GM23248 (cell line): ENCODE measurements around the gene HIPK2. TPM values are rescaled to one million over a fixed set of nuclear protein-coding genes. Genes with fewer than 3 reads are reported as not detected.

Source experiments
- DNase-seq: peaks from one replicate; pipeline ENCODE4 v3.0.0-alpha.2; 2015
- H2AFZ ChIP-seq: fragments of 200-600 bp; sonication (generic); 2 replicates; pipeline ENCODE4 v1.6.1; 2016; ENCODE audit warnings: antibody characterized with exemption
- H3F3A ChIP-seq: fragments of 200-600 bp; sonication (generic); 2 replicates; pipeline ENCODE4 v1.6.1; 2016; ENCODE audit warnings: mild to moderate bottlenecking, antibody characterized with exemption, mixed run types; ENCODE audit not compliant: insufficient read depth
- H3K27ac ChIP-seq: fragments of 200-600 bp; sonication (generic); 2 replicates; pipeline ENCODE4 v1.5.1; 2016; ENCODE audit warnings: mild to moderate bottlenecking
- H3K27me3 ChIP-seq: fragments of 200-600 bp; sonication (generic); replicated peaks from 2 replicates; pipeline ENCODE4 v1.6.1; 2016; ENCODE audit warnings: mild to moderate bottlenecking; ENCODE audit not compliant: insufficient read depth
- H3K36me3 ChIP-seq: fragments of 200-600 bp; sonication (generic); 2 replicates; pipeline ENCODE4 v1.6.1; 2016; ENCODE audit warnings: low read depth, mild to moderate bottlenecking
- H3K4me1 ChIP-seq: fragments of 200-600 bp; sonication (generic); 2 replicates; pipeline ENCODE4 v1.6.1; 2016; ENCODE audit warnings: mild to moderate bottlenecking; ENCODE audit not compliant: insufficient read depth
- H3K4me2 ChIP-seq: fragments of 200-600 bp; sonication (generic); one replicate; pipeline ENCODE4 v1.6.1; 2016; ENCODE audit warnings: mild to moderate bottlenecking; ENCODE audit not compliant: unreplicated experiment
- H3K4me3 ChIP-seq: fragments of 200-600 bp; sonication (generic); 2 replicates; pipeline ENCODE4 v1.5.1; 2016; ENCODE audit warnings: mild to moderate bottlenecking
- H3K79me2 ChIP-seq: fragments of 200-600 bp; sonication (generic); 2 replicates; pipeline ENCODE4 v1.6.1; 2016; ENCODE audit warnings: mild to moderate bottlenecking; ENCODE audit not compliant: insufficient read depth
- H3K9ac ChIP-seq: fragments of 200-600 bp; sonication (generic); 2 replicates; pipeline ENCODE4 v1.6.1; 2016; ENCODE audit warnings: mild to moderate bottlenecking
- H3K9me2 ChIP-seq: fragments of 200-600 bp; sonication (generic); 2 replicates; pipeline ENCODE4 v1.6.1; 2016; ENCODE audit warnings: mixed run types, mild to moderate bottlenecking, moderate library complexity; ENCODE audit not compliant: insufficient read depth
- H3K9me3 ChIP-seq: fragments of 200-600 bp; sonication (generic); one replicate; pipeline ENCODE4 v1.6.1; 2017; ENCODE audit warnings: low read depth
- H4K20me1 ChIP-seq: fragments of 200-600 bp; sonication (generic); 2 replicates; pipeline ENCODE4 v1.6.0; 2016; ENCODE audit not compliant: insufficient read depth
- EZH2 ChIP-seq: fragments of 200-600 bp; sonication (generic); IDR thresholded peaks from 2 replicates; pipeline ENCODE4 v1.6.1; 2018; ENCODE audit warnings: antibody characterized with exemption, mild to moderate bottlenecking; ENCODE audit not compliant: insufficient read depth, poor library complexity, severe bottlenecking
- EZH2phosphoT487 ChIP-seq: fragments of 200-600 bp; sonication (generic); IDR thresholded peaks from 2 replicates; pipeline ENCODE4 v1.6.1; 2018; ENCODE audit warnings: antibody characterized with exemption, moderate library complexity, mild to moderate bottlenecking, low read depth; ENCODE audit not compliant: insufficient read depth
- WGBS, 2 experiments: methylation state at CpG; one replicate each; pipeline ENCODE4 v1.1.6; 2015 to 2017; ENCODE audit warnings: low lambda C conversion rate in 2 of 2, low coverage in 1 of 2; ENCODE audit errors: missing lambda C conversion rate in 2 of 2; 5-methylcytosine and 5-hydroxymethylcytosine counted together
- in situ Hi-C: fragments of 300-500 bp; cut with MboI; formaldehyde crosslinking; loops from 2 replicates; pipeline ENCODE4 v1.15.0; 2020
- polyA plus RNA-seq: library from polyadenylated mRNA; unstranded; fragments of >200 nt; fragmentation: Nextera tagmentation; extraction: Ambion mirVana; gene quantifications from 2 replicates; pipeline ENCODE4 v1.2.1, GENCODE V29; 2016
- total RNA-seq: library from RNA; depleted of rRNA; stranded (reverse); fragments of >200 nt; shearing (Covaris generic); gene quantifications from 2 replicates; pipeline ENCODE4 v1.2.3, GENCODE V29; 2014

HIPK2 gene
- total and polyA plus RNA-seq, 2 experiments from 2014 or later, result 4.7 to 7.9 TPM

GRCh38 chr7:139576179-139576973, 201.4 kb downstream of the HIPK2 start:
- WGBS, 2 experiments, result 96 to 99% methylated on average over 11 of the region's 11 CpGs
- H3K4me3 ChIP-seq, result no peak overlapping the region
- H3K79me2 ChIP-seq, result no peaks in the 10 kb centered on the region
- peaks cover 3% of the 10 kb centered on the region; the same call in 1 of the 2 replicates for H3K36me3 ChIP-seq
- H3K4me2 ChIP-seq, result no peak overlapping the region
- no peaks in the 10 kb centered on the region for H3K4me1 ChIP-seq
- H4K20me1 ChIP-seq, result no peaks in the 10 kb centered on the region
- H3K9me2 ChIP-seq, result no peaks in the 10 kb centered on the region
- in situ Hi-C loops, result no loop called here
- TF ChIP-seq EZH2phosphoT487, result no peak
- no peak for TF ChIP-seq EZH2
- H2AFZ ChIP-seq, result no peak overlapping the region
- H3K9ac ChIP-seq, result no peak overlapping the region
- no peaks in the 10 kb centered on the region for H3K27me3 ChIP-seq
- DNase-seq, result no peak
- no peaks in the 10 kb centered on the region for H3K9me3 ChIP-seq
- H3K27ac ChIP-seq, result no peak overlapping the region
- no peaks in the 10 kb centered on the region for H3F3A ChIP-seq

GRCh38 chr7:139575338-139575680, 202.5 kb downstream of the HIPK2 start:
- 89 to 96% methylated on average over 6 of the region's 6 CpGs for WGBS, 2 experiments
- H3K79me2 ChIP-seq, result no peaks in the 10 kb centered on the region
- H3F3A ChIP-seq, result no peaks in the 10 kb centered on the region
- no peak for DNase-seq
- H2AFZ ChIP-seq, result no peak overlapping the region
- no peak overlapping the region for H3K4me3 ChIP-seq
- H3K4me1 ChIP-seq, result no peaks in the 10 kb centered on the region
- H3K27ac ChIP-seq, result no peak overlapping the region
- no peaks in the 10 kb centered on the region for H3K9me3 ChIP-seq
- H3K36me3 ChIP-seq, result peaks cover 3% of the 10 kb centered on the region; the same call in 1 of the 2 replicates
- no peaks in the 10 kb centered on the region for H3K9me2 ChIP-seq
- in situ Hi-C loops, result no loop called here
- no peak overlapping the region for H3K4me2 ChIP-seq
- H3K27me3 ChIP-seq, result no peaks in the 10 kb centered on the region
- TF ChIP-seq EZH2 (no peak), EZH2phosphoT487 (no peak)
- H3K9ac ChIP-seq, result no peak overlapping the region
- no peaks in the 10 kb centered on the region for H4K20me1 ChIP-seq

DNA sequence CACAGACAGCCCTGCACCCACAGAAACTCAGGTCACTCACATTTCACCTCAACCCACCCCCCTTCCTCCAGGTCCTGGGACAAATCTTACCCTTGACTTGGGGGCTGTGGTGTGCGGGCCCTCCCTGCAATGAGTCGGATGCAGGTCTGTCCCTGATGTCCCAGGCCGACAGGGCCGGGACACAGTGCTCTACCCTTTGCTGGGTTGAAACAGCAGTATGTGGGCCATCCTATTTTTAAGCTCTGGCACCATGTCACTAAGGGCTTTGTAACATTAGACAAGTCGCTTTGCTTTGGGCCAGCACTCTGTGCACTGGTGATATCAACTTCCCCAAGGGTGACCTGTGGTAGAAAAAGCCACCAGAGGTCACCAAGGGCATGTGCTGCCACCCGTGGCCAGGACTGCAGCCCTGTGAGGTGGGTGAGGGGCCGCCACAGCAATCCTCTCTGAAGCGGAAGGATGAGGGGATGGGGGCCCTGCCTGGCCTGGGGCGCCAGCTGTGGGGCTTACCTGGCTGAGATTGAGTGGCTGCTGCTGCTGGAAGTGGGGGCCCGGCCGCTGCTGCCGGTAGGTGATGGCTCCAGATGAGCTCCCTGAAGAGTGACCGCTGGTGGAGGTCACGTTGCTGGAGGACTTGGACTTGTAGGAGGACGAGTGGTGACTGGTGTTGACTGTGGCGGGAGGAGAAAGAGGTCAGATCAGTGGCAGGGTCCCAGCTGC, 203.0 kb downstream of the HIPK2 start:
- 95 to 96% methylated on average over 16 of the region's 16 CpGs for WGBS, 2 experiments
- Histone ChIP-seq H3K4me1 (no peaks in the 10 kb centered on the region), H3K79me2 (no peaks in the 10 kb centered on the region), H2AFZ (no peak overlapping the region), H3K27ac (no peak overlapping the region), H3K36me3 (peaks cover 3% of the 10 kb centered on the region; the same call in 1 of the 2 replicates), H3K4me3 (no peak overlapping the region), H3K9ac (no peak overlapping the region), H3K4me2 (no peak overlapping the region), H4K20me1 (no peaks in the 10 kb centered on the region), H3K9me2 (no peaks in the 10 kb centered on the region), H3F3A (no peaks in the 10 kb centered on the region), H3K27me3 (no peaks in the 10 kb centered on the region), H3K9me3 (no peaks in the 10 kb centered on the region)
- no peak for TF ChIP-seq EZH2
- TF ChIP-seq EZH2phosphoT487, result no peak
- in situ Hi-C loops, result no loop called here
- DNase-seq, result no peak

DNA sequence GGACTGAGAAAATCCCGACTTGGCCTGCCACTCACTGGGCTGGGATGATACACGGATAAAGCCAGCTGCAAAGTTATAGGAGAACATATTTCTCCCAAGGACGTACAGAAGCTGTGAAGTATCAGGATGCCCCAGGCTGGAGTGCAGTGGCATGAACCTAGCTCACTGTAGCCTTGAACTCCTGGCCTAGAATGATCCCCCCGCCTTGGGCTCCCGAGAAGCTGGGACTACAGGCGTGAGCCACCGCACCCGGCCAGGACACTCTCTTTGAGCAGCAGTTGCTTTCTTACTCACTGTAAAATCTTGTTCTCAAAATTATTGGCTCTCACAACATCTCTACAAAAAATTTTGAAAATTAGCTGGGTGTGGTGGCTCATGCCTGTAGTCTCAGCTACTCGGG, 203.9 kb downstream of the HIPK2 start:
- Histone ChIP-seq H3K4me3 (no peak overlapping the region), H3K27ac (no peak overlapping the region), H3K9me2 (no peaks in the 10 kb centered on the region), H2AFZ (no peak overlapping the region), H3K79me2 (no peaks in the 10 kb centered on the region), H3F3A (no peaks in the 10 kb centered on the region), H3K27me3 (no peaks in the 10 kb centered on the region), H4K20me1 (no peaks in the 10 kb centered on the region), H3K4me2 (no peak overlapping the region), H3K9me3 (no peaks in the 10 kb centered on the region), H3K4me1 (no peaks in the 10 kb centered on the region), H3K9ac (no peak overlapping the region), H3K36me3 (peaks cover 3% of the 10 kb centered on the region; the same call in 1 of the 2 replicates)
- in situ Hi-C loops, result no loop called here
- TF ChIP-seq EZH2, result no peak
- TF ChIP-seq EZH2phosphoT487, result no peak
- DNase-seq, result no peak
- 94 to 95% methylated on average over 9 of the region's 9 CpGs for WGBS, 2 experiments
